GM23338 (cell line): ENCODE results near the gene MGME1. TPM values are rescaled to one million over a fixed set of nuclear protein-coding genes. Genes with fewer than 3 reads are reported as not detected.
A peak's percentile ranks its signal among the peaks of the same experiment; 100 is the strongest.

Source experiments
- ATAC-seq: fragments of 200-7000 bp; cut with Tn5 transposase; 3 replicates; pipeline ENCODE4 v1.9.1; 2020
- DNase-seq: peaks from one replicate; pipeline ENCODE4 v3.0.0-alpha.2; 2015; ENCODE audit warnings: low spot score
- H2AFZ ChIP-seq: fragments of 200-600 bp; sonication (generic); 2 replicates; pipeline ENCODE4 v1.8.0; 2016; ENCODE audit warnings: antibody characterized with exemption, mild to moderate bottlenecking, moderate library complexity
- H3F3A ChIP-seq: fragments of 200-600 bp; sonication (generic); replicated peaks from 2 replicates; pipeline ENCODE4 v1.8.0; 2017; ENCODE audit warnings: antibody characterized with exemption, mixed run types, low read depth
- H3K27ac ChIP-seq: fragments of 200-600 bp; sonication (generic); 2 replicates; pipeline ENCODE4 v1.6.1; 2016; ENCODE audit warnings: low read depth
- H3K27me3 ChIP-seq: fragments of 200-600 bp; sonication (generic); 2 replicates; pipeline ENCODE4 v1.8.0; 2016; ENCODE audit warnings: mild to moderate bottlenecking, mixed run types, moderate library complexity; ENCODE audit not compliant: insufficient read depth
- H3K36me3 ChIP-seq: fragments of 200-600 bp; sonication (generic); 2 replicates; pipeline ENCODE4 v1.8.0; 2016; ENCODE audit warnings: mild to moderate bottlenecking; ENCODE audit not compliant: insufficient read depth
- H3K4me1 ChIP-seq: fragments of 200-600 bp; sonication (generic); 2 replicates; pipeline ENCODE4 v1.8.0; 2016; ENCODE audit warnings: mild to moderate bottlenecking, moderate library complexity; ENCODE audit not compliant: insufficient read depth
- H3K4me2 ChIP-seq: fragments of 200-600 bp; sonication (generic); 2 replicates; pipeline ENCODE4 v1.7.1; 2017; ENCODE audit warnings: mixed run types
- H3K4me3 ChIP-seq: fragments of 200-600 bp; sonication (generic); 2 replicates; pipeline ENCODE4 v1.6.1; 2016; ENCODE audit warnings: mixed run types
- H3K79me2 ChIP-seq: fragments of 200-600 bp; sonication (generic); replicated peaks from 2 replicates; pipeline ENCODE4 v1.8.0; 2017; ENCODE audit warnings: mild to moderate bottlenecking; ENCODE audit not compliant: insufficient read depth
- H3K9me2 ChIP-seq: fragments of 200-600 bp; sonication (generic); 2 replicates; pipeline ENCODE4 v1.8.0; 2017; ENCODE audit not compliant: insufficient read depth
- H4K20me1 ChIP-seq: fragments of 200-600 bp; sonication (generic); replicated peaks from 2 replicates; pipeline ENCODE4 v1.8.0; 2017; ENCODE audit warnings: mild to moderate bottlenecking; ENCODE audit not compliant: insufficient read depth
- H3K27ac Mint-ChIP-seq: 2 replicates; pipeline ENCODE4 v1.8.0; 2020; ENCODE audit warnings: inconsistent platforms, mild to moderate bottlenecking, moderate library complexity, mixed read lengths
- H3K27me3 Mint-ChIP-seq: 3 replicates; pipeline ENCODE4 v1.8.0; 2022; ENCODE audit warnings: low read depth, mild to moderate bottlenecking, moderate library complexity, mixed read lengths, inconsistent platforms; ENCODE audit not compliant: insufficient read depth, poor library complexity
- H3K36me3 Mint-ChIP-seq: 3 replicates; pipeline ENCODE4 v1.8.0; 2021; ENCODE audit warnings: low read depth, mild to moderate bottlenecking, inconsistent platforms, moderate library complexity, mixed read lengths
- H3K4me1 Mint-ChIP-seq: 3 replicates; pipeline ENCODE4 v1.8.0; 2020; ENCODE audit warnings: mild to moderate bottlenecking, inconsistent platforms, mixed read lengths
- H3K4me3 Mint-ChIP-seq: 3 replicates; pipeline ENCODE4 v1.8.0; 2021; ENCODE audit warnings: moderate library complexity, mild to moderate bottlenecking, inconsistent platforms, mixed read lengths
- H3K9me3 Mint-ChIP-seq: 3 replicates; pipeline ENCODE4 v1.8.0; 2020; ENCODE audit warnings: moderate library complexity, mild to moderate bottlenecking, inconsistent platforms, mixed read lengths
- CREB1 ChIP-seq: fragments of 250-450 bp; sonication (Bioruptor Pico); IDR thresholded peaks from 2 replicates; pipeline ENCODE4 v1.5.0; 2020; ENCODE audit warnings: low read depth, mild to moderate bottlenecking, moderate library complexity
- CTCF ChIP-seq, 2 experiments: fragments of 200-600 bp in 1 of 2; sonication (generic) in 1 of 2; conservative IDR thresholded peaks; 2 replicates each; pipeline versions ENCODE4 v1.5.1 to v1.6.1; 2016 to 2017; ENCODE audit warnings: antibody characterized with exemption in 2 of 2, low read depth in 2 of 2, mild to moderate bottlenecking in 2 of 2, moderate library complexity in 1 of 2
- EZH2 ChIP-seq: fragments of 200-600 bp; sonication (generic); IDR thresholded peaks from one replicate; pipeline ENCODE4 v1.8.0; 2017; ENCODE audit warnings: antibody characterized with exemption, mild to moderate bottlenecking, low read depth; ENCODE audit not compliant: unreplicated experiment
- EZH2phosphoT487 ChIP-seq: fragments of 200-600 bp; sonication (generic); IDR thresholded peaks from one replicate; pipeline ENCODE4 v1.8.1; 2018; ENCODE audit warnings: antibody characterized with exemption; ENCODE audit not compliant: unreplicated experiment
- JUNB ChIP-seq: IDR thresholded peaks from one replicate; pipeline ENCODE4 v1.6.1; 2016; ENCODE audit warnings: antibody characterized with exemption; ENCODE audit not compliant: unreplicated experiment
- NANOG ChIP-seq: IDR thresholded peaks from 2 replicates; pipeline ENCODE4 v1.6.1; 2016; ENCODE audit warnings: antibody characterized with exemption, borderline replicate concordance
- POLR2AphosphoS5 ChIP-seq: IDR thresholded peaks from 2 replicates; pipeline ENCODE4 v1.6.1; 2016; ENCODE audit warnings: antibody characterized with exemption, low read depth
- REST ChIP-seq: IDR thresholded peaks from one replicate; pipeline ENCODE4 v1.6.1; 2018; ENCODE audit warnings: antibody characterized with exemption; ENCODE audit not compliant: unreplicated experiment
- STAT1 ChIP-seq: IDR thresholded peaks from one replicate; pipeline ENCODE4 v1.6.1; 2016; ENCODE audit warnings: antibody characterized with exemption; ENCODE audit not compliant: unreplicated experiment
- ZNF114 ChIP-seq: fragments of 250-450 bp; sonication (Bioruptor Pico); IDR thresholded peaks from 2 replicates; pipeline ENCODE4 v1.5.0; 2020; ENCODE audit warnings: mild to moderate bottlenecking, moderate library complexity
- ZNF331 ChIP-seq: fragments of 250-450 bp; sonication (Bioruptor Pico); IDR thresholded peaks from 2 replicates; pipeline ENCODE4 v1.5.0; 2020; ENCODE audit warnings: low read depth, mild to moderate bottlenecking, moderate library complexity
- polyA plus RNA-seq: library from polyadenylated mRNA; unstranded; fragments of >200 nt; fragmentation: Nextera tagmentation; extraction: Ambion mirVana; gene quantifications from 2 replicates; pipeline ENCODE4 v1.2.1, GENCODE V29; 2016
- total RNA-seq: library from RNA; depleted of rRNA; stranded (reverse); fragments of >200 nt; shearing (Covaris generic); gene quantifications from 2 replicates; pipeline ENCODE4 v1.2.3, GENCODE V29; 2014
- TF ChIP-seq, protein P1 (sequence below): IDR thresholded peaks from 2 replicates; pipeline ENCODE4 v1.6.1; 2016; ENCODE audit warnings: antibody characterized with exemption
- TF ChIP-seq, protein P2 (sequence below): fragments of 250-450 bp; sonication (Bioruptor Pico); IDR thresholded peaks from 2 replicates; pipeline ENCODE4 v1.5.0; 2020; ENCODE audit warnings: mild to moderate bottlenecking, moderate library complexity

Gene MGME1
- total and polyA plus RNA-seq, 2 experiments from 2014 or later = 43.1 to 56.9 TPM

GRCh38 chr20:17941826-17942196, 27.0 kb upstream of the MGME1 start:
- peaks cover 53% of the 10 kb centered on the region for H3K4me1 Mint-ChIP-seq
- Histone ChIP-seq H3K4me2 (no peak overlapping the region), H2AFZ (no peak overlapping the region), H3K36me3 (peaks cover 57% of the 10 kb centered on the region), H4K20me1 (peaks cover 45% of the 10 kb centered on the region), H3F3A (peaks cover 61% of the 10 kb centered on the region), H3K79me2 (peaks cover 22% of the 10 kb centered on the region), H3K27me3 (no peaks in the 10 kb centered on the region), H3K9me2 (no peaks in the 10 kb centered on the region), H3K4me1 (peaks cover 35% of the 10 kb centered on the region), H3K27ac (peak overlapping the region; percentile 83; the same call in 1 of the 2 replicates), H3K4me3 (no peak overlapping the region)
- no peak overlapping the region for H3K4me3 Mint-ChIP-seq
- ATAC-seq (no peak), DNase-seq (no peak)
- H3K9me3 Mint-ChIP-seq = no peaks in the 10 kb centered on the region
- TF ChIP-seq NANOG = no peak
- no peak for TF ChIP-seq EZH2
- TF ChIP-seq REST = no peak
- TF ChIP-seq ZNF114 (CRISPR knock-in tag) = no peak
- TF ChIP-seq POLR2AphosphoS5 = no peak
- no peak for TF ChIP-seq CREB1 (CRISPR knock-in tag)
- TF ChIP-seq STAT1 = no peak
- TF ChIP-seq ZNF331 (CRISPR knock-in tag) = no peak
- TF ChIP-seq EZH2phosphoT487 = no peak
- TF ChIP-seq, protein P1, sequence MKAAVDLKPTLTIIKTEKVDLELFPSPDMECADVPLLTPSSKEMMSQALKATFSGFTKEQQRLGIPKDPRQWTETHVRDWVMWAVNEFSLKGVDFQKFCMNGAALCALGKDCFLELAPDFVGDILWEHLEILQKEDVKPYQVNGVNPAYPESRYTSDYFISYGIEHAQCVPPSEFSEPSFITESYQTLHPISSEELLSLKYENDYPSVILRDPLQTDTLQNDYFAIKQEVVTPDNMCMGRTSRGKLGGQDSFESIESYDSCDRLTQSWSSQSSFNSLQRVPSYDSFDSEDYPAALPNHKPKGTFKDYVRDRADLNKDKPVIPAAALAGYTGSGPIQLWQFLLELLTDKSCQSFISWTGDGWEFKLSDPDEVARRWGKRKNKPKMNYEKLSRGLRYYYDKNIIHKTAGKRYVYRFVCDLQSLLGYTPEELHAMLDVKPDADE = no peak
- TF ChIP-seq JUNB = no peak
- TF ChIP-seq, protein P2, sequence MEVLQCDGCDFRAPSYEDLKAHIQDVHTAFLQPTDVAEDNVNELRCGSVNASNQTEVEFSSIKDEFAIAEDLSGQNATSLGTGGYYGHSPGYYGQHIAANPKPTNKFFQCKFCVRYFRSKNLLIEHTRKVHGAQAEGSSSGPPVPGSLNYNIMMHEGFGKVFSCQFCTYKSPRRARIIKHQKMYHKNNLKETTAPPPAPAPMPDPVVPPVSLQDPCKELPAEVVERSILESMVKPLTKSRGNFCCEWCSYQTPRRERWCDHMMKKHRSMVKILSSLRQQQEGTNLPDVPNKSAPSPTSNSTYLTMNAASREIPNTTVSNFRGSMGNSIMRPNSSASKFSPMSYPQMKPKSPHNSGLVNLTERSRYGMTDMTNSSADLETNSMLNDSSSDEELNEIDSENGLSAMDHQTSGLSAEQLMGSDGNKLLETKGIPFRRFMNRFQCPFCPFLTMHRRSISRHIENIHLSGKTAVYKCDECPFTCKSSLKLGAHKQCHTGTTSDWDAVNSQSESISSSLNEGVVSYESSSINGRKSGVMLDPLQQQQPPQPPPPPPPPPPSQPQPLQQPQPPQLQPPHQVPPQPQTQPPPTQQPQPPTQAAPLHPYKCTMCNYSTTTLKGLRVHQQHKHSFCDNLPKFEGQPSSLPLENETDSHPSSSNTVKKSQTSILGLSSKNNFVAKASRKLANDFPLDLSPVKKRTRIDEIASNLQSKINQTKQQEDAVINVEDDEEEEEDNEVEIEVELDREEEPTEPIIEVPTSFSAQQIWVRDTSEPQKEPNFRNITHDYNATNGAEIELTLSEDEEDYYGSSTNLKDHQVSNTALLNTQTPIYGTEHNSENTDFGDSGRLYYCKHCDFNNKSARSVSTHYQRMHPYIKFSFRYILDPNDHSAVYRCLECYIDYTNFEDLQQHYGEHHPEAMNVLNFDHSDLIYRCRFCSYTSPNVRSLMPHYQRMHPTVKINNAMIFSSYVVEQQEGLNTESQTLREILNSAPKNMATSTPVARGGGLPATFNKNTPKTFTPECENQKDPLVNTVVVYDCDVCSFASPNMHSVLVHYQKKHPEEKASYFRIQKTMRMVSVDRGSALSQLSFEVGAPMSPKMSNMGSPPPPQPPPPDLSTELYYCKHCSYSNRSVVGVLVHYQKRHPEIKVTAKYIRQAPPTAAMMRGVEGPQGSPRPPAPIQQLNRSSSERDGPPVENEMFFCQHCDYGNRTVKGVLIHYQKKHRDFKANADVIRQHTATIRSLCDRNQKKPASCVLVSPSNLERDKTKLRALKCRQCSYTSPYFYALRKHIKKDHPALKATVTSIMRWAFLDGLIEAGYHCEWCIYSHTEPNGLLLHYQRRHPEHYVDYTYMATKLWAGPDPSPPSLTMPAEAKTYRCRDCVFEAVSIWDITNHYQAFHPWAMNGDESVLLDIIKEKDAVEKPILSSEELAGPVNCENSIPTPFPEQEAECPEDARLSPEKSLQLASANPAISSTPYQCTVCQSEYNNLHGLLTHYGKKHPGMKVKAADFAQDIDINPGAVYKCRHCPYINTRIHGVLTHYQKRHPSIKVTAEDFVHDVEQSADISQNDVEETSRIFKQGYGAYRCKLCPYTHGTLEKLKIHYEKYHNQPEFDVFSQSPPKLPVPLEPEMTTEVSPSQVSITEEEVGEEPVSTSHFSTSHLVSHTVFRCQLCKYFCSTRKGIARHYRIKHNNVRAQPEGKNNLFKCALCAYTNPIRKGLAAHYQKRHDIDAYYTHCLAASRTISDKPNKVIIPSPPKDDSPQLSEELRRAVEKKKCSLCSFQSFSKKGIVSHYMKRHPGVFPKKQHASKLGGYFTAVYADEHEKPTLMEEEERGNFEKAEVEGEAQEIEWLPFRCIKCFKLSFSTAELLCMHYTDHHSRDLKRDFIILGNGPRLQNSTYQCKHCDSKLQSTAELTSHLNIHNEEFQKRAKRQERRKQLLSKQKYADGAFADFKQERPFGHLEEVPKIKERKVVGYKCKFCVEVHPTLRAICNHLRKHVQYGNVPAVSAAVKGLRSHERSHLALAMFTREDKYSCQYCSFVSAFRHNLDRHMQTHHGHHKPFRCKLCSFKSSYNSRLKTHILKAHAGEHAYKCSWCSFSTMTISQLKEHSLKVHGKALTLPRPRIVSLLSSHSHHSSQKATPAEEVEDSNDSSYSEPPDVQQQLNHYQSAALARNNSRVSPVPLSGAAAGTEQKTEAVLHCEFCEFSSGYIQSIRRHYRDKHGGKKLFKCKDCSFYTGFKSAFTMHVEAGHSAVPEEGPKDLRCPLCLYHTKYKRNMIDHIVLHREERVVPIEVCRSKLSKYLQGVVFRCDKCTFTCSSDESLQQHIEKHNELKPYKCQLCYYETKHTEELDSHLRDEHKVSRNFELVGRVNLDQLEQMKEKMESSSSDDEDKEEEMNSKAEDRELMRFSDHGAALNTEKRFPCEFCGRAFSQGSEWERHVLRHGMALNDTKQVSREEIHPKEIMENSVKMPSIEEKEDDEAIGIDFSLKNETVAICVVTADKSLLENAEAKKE (CRISPR knock-in tag) = no peak
- no peak for TF ChIP-seq CTCF (conservative IDR thresholded peaks at IDR 0.05; ENCODE audit: low read depth in 2 of 2)
- peaks cover 65% of the 10 kb centered on the region for H3K36me3 Mint-ChIP-seq
- peaks cover 11% of the 10 kb centered on the region for H3K27me3 Mint-ChIP-seq
- H3K27ac Mint-ChIP-seq = no peak overlapping the region
